ENCODE measurements around the gene HTT. TPM values are rescaled to one million over a fixed set of nuclear protein-coding genes. Genes with fewer than 3 reads are reported as not detected.
"Not testable (repeated sequence)": the region's sequence is repeated elsewhere in the genome, so short reads cannot be mapped to it uniquely, and the experiment has no call there.

The HTT gene
- total RNA-seq, 1 donor from 2014 or later: 21.8 TPM

DNA sequence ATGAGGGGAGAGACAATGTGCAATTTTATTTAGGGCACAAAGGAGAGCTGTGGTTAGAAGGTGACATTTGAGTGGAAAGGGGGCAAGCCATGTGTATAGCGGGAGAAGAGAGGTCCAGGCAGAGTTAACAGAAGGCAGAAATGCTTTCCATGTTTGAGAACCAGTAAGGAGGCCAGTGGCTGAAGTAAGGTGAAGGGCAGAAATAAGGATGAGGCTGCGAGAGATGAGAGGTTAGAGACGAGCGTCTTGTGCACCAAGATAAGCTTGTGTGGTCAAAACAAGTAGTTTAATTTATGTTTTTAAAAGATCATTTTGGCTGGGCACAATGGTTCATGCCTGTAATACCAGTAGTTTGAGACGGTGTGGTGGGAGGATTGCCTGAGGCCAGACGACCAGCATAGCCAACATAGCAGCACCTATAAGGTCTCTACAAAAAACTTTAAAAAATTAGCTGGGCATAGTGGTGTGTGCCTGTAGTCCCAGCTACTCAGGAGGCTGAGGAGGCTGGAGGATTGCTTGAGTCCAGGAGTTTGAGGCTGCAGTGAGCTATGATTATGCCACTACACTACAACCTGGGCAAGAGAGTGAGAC, 8.5 kb downstream of the HTT start:
- DNase-seq (ENCODE audit: low read depth, low spot score): no peak

DNA sequence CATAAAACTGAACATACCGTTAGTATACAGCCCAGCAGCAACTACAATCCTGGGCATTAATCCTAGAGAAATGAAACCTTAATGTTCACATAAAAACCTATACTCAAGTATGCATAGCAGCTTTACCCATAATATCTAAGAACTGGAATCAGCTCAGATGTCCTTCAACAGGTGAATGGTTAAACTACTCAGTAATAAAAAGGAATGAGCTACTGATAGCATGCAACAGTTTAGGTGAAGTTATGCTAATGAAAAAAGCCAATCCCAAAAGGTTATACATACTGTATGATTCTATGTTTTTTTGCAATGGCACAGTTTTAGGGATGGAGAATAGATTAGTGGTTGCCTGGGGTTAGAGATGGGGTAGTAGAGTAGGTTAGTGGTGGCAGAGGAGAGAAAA, 9.3 kb downstream of the HTT start:
- no peak for DNase-seq (ENCODE audit: low read depth, low spot score)

- DNase-seq (ENCODE audit: low read depth, low spot score): no peak
These were observed 11.6 kb downstream of the HTT start for GRCh38 chr4:3085948-3086670.

DNA sequence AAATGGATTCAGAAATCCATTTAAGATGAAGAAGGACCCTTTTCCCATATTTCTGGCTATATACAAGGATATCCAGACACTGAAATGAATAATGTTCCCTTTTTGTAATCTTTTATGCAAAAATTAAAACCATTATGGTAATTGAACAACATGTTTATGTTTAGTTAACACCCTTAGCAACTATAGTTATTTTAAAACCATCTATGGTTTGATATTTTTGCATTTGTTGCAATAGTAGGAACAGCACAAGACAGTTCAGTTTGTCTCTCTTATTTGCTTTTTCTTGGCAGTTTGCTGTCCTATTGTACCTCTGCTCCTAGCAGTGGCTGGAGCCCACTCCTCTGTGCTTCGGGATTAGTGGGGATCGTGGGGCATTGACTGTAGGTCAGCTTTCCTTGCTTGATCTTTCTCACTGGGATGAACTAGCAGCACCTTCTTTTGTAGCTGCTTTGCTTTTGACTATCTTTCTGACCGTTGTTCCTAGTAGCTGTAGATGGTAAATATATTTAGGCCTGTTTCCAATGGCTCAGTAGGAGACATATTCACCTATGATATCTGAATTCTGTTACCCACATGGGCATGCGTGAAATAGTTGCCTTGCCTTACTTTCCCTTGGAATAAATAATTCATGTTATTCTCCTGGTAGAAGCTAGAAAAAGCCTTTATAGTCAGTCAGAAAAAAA, 12.8 kb downstream of the HTT start:
- no peak for DNase-seq (ENCODE audit: low read depth, low spot score)

- no peak for DNase-seq (ENCODE audit: low read depth, low spot score)
These were observed 17.0 kb downstream of the HTT start for GRCh38 chr4:3091464-3091863.

GRCh38 chr4:3094701-3095100, 20.2 kb downstream of the HTT start:
- not testable (repeated sequence) for DNase-seq (ENCODE audit: low read depth, low spot score)

DNA sequence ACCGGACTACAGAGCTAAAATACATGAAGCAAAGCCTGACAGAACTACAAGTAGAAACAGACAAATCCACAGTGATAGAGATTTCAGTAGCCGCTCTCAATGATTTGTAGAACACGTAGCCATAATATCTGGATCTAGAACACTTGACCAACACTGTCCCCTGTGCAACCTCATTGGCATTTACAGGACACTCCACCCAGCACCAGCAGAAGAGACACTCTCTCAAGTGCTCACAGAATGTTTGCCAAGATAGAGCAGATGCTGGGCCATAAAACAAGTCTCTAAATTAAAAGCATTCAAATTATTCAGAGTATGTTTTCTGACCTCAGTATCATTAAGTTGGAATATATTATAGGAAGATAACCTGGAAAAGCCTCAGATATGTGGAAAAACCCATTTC, 21.7 kb downstream of the HTT start:
- DNase-seq (ENCODE audit: low read depth, low spot score): no peak

DNA sequence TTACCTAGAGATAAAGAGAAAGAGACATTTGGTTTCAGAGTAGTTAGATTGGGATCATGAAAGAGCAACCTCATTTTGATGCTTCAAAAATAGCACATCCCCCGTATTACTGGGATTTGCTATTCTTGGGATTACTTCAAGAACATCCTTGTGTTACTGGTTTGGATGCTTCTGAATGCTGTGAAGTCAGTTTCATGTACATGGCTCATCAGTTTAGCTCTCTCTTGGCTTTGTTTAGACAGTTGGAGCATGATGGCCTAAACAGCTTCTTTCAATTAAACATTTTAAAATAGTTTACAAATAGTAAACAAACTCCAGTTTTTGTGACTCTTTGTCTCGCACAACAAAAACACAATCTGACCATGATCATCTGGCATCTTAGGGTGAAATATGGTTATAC, 23.9 kb downstream of the HTT start:
- no peak for DNase-seq (ENCODE audit: low read depth, low spot score)

GRCh38 chr4:3106339-3107186, 32.1 kb downstream of the HTT start:
- DNase-seq (ENCODE audit: low read depth, low spot score): peak; percentile 75

- DNase-seq (ENCODE audit: low read depth, low spot score): no peak
These were observed 32.8 kb downstream of the HTT start for GRCh38 chr4:3107271-3107670.

DNA sequence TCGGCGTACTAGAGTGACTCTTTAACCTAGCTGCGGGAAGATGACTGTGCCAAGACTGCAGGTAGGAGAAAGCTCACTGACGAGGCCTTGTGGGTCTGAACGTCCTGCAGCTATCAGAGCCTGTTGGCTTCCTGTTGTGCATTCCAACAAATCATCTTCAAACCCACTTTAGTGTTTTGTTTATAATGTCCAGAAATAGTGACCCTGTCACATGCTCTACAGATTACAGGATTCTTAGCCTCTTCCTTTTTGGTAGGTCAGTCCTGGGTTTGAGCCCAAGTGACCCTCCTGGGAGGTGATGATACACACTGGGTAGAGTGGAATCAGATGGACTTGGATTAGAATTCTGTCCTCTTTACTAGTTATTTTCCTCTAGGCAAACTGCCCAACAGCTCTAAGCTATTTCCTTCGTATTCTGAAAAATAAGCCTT, 33.2 kb downstream of the HTT start:
- DNase-seq (ENCODE audit: low read depth, low spot score): no peak

DNA sequence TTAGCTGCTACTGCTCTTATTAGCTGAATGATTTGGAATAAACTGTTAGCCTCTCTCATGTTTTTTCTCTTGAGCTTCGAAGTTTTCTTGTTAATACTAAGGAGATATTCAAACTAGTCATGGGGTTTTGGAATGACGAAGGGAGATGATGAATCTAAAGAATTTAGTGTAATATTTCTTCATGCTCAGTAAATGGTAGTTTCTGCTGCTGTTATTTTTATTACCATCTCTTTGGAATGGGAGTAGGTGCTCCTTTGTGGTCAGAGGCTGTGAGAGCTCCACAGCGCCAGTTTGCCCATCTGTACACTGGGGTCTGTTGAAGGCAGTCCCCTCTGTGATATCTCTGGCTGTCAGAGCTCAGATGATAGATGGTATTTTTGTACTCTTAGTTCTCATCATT, 33.7 kb downstream of the HTT start:
- DNase-seq (ENCODE audit: low read depth, low spot score): no peak

- peak; percentile 67 for DNase-seq (ENCODE audit: low read depth, low spot score)
These were observed 37.0 kb downstream of the HTT start for GRCh38 chr4:3111461-3111860.

DNA sequence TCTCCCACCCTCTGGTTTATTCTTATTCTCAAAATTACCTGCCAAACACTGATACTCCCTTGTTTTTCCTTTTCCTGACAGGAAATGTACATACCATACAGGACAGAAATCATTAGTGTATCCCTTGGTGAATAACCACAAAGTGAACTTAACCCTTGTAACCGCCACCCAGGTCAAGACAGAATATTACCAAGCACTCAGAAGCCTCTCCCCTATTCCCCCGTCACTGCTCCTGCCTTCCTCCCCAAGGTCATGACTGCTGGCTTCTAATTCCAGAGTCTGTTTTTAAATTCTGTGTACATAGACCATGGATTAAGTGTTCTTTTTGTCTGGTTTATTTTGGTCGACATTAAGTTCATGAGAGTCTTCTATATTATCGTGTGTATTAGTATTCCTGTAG, 37.7 kb downstream of the HTT start:
- no peak for DNase-seq (ENCODE audit: low read depth, low spot score)

DNA sequence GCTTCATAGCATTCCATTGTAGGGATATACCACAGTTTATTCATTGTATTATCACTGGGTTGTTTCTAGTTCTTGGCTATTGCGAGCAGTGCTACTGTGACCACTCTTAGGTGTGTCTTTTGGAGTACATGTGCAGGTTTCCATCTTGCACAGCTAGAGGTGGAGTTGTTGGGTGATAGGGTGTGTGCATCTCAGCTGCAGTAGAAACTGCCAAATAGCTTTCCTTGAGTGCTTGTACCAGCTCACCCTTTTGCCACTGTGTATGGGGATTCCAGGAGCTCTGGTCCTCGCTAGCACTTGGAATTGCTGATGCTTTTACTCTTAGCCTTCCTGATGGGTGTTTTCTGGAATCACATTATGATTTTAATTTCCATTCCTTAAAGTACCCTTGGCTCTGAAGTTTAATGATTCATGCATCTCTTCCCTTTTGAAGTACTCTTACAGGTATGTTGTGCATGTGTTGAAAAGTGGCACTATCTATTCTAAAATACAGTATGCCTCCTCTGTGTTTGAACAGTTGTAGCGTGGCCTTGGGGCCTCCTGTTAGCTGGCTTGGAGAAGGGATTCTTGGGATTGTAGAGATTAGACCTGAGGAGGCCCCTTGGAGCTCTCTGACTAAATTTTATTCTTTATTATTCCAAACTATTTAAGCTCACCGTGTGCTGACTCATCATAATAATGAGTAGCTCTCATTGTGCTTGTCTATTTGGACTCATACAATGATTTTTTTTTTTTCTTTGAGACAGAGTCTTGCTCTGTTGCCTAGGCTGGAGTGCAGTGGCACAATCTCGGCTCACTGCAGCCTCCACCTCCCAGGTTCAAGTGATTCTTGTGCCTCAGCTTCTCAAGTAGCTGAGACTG, 38.4 kb downstream of the HTT start:
- no peak for DNase-seq (ENCODE audit: low read depth, low spot score)

GRCh38 chr4:3114377-3114776, 39.9 kb downstream of the HTT start:
- no peak for DNase-seq (ENCODE audit: low read depth, low spot score)

DNA sequence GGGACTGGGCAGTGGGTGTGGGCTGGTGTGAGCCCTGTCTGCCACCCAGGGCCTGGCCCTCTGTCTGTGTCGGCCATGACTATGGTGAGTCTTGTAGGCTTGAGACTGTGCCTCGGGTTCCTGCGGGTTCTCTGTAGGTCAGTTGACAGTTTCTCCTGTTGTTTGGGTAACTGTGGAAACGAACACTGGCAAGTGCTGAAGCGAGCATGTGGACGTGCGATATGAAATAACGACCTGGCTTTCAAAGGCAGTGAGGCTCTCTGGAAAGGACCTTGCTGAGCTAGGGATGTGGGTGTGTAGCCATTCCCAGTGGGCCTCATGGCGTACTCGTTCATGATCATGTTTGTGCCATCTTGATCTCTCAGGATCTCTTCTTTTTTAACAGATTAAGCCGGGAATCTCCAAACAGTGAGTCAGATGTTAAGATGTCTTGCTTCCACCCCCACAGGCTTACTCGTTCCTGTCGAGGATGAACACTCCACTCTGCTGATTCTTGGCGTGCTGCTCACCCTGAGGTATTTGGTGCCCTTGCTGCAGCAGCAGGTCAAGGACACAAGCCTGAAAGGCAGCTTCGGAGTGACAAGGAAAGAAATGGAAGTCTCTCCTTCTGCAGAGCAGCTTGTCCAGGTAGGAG, 41.3 kb downstream of the HTT start:
- DNase-seq (ENCODE audit: low read depth, low spot score): no peak

DNA sequence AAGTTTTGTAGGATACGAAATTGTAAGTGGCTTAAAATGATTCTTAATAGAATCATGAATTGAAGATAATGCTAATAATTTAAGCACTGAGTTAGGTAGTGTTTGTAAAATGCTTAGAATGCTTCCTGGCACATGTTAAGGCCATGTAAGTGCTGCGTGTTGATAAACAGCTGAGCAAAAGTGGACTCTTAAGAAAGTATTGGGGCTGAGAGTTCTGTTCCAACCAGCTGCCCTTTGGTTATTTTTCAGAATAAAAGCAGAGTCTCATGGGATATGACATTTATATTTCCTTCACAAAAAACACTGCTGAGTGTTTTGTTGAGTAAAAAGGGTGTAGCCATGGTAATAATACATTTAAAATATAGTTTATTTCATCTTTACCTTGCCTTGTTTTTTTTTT, 42.5 kb downstream of the HTT start:
- DNase-seq (ENCODE audit: low read depth, low spot score): no peak

- no peak for DNase-seq (ENCODE audit: low read depth, low spot score)
These were observed 43.8 kb downstream of the HTT start for GRCh38 chr4:3118312-3118711.

GRCh38 chr4:3119464-3119863, 45.0 kb downstream of the HTT start:
- no peak for DNase-seq (ENCODE audit: low read depth, low spot score)
